Chondrocyte (in vitro differentiated cells): ENCODE data around the gene CLEC2L. TPM values are rescaled to one million over a fixed set of nuclear protein-coding genes. Genes with fewer than 3 reads are reported as not detected.

Experiments
- DNase-seq: peaks from one replicate; pipeline ENCODE4 v3.0.0; 2021; ENCODE audit warnings: mixed read lengths, low spot score
- H3K27ac Mint-ChIP-seq: one replicate; pipeline ENCODE4 v1.8.0; 2021; ENCODE audit warnings: mild to moderate bottlenecking, moderate library complexity, mixed read lengths; ENCODE audit not compliant: unreplicated experiment
- H3K27me3 Mint-ChIP-seq: 2 replicates; pipeline ENCODE4 v1.8.0; 2021; ENCODE audit warnings: low read depth, mixed read lengths
- H3K36me3 Mint-ChIP-seq: 2 replicates; pipeline ENCODE4 v1.8.0; 2021; ENCODE audit warnings: low read depth, mixed read lengths
- H3K4me1 Mint-ChIP-seq: 2 replicates; pipeline ENCODE4 v1.8.0; 2021; ENCODE audit warnings: low read depth, mild to moderate bottlenecking, mixed read lengths
- H3K4me3 Mint-ChIP-seq: one replicate; pipeline ENCODE4 v1.8.0; 2021; ENCODE audit warnings: mild to moderate bottlenecking, moderate library complexity, mixed read lengths; ENCODE audit not compliant: unreplicated experiment
- H3K9me3 Mint-ChIP-seq: 2 replicates; pipeline ENCODE4 v1.8.0; 2021; ENCODE audit warnings: low read depth, mixed read lengths
- CTCF ChIP-seq: fragments of 200-600 bp; sonication (generic); IDR thresholded peaks from 2 replicates; pipeline ENCODE4 v1.5.0; 2021; ENCODE audit warnings: antibody characterized with exemption, mild to moderate bottlenecking, moderate library complexity
- total RNA-seq: library from RNA; stranded (reverse); gene quantifications from 3 replicates; pipeline ENCODE4 v1.2.1, GENCODE V29; 2021

The CLEC2L gene
- total RNA-seq, 1 donor from 2014 or later = not detected

DNA sequence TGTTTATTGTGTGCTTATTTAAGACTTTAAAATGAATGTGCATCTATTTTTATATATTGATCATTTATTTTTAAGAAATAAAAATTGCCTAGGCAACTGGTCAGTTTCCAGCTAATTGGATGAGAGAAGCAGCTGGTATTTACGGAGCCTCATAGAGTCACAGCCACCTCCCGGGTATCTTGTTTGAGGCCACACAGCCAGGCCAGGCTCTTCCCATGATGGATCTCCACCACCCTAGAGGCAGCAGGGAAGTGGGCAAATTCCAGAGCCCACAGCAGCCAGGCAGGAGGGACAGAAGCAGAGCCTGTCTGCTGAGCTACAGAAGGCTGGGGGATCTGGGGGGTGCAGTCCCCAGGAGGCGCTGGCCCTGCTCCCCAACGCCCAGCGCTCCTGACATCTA is 61.6 kb downstream of the CLEC2L start:
- Mint-ChIP-seq H3K9me3 (no peaks in the 10 kb centered on the region), H3K4me3 (no peak overlapping the region), H3K4me1 (no peaks in the 10 kb centered on the region), H3K36me3 (peaks cover 38% of the 10 kb centered on the region), H3K27ac (no peak overlapping the region), H3K27me3 (no peaks in the 10 kb centered on the region)
- TF ChIP-seq CTCF = no peak
- DNase-seq = no peak

GRCh38 chr7:139586286-139586685 is 62.8 kb downstream of the CLEC2L start:
- H3K9me3 Mint-ChIP-seq = no peaks in the 10 kb centered on the region
- TF ChIP-seq CTCF = no peak
- peaks cover 40% of the 10 kb centered on the region for H3K36me3 Mint-ChIP-seq
- H3K4me3 Mint-ChIP-seq = no peak overlapping the region
- H3K4me1 Mint-ChIP-seq = no peaks in the 10 kb centered on the region
- no peaks in the 10 kb centered on the region for H3K27me3 Mint-ChIP-seq
- no peak overlapping the region for H3K27ac Mint-ChIP-seq
- DNase-seq = no peak

GRCh38 chr7:139587535-139587934 is 64.0 kb downstream of the CLEC2L start:
- Mint-ChIP-seq H3K27ac (no peak overlapping the region), H3K9me3 (no peaks in the 10 kb centered on the region), H3K4me1 (no peaks in the 10 kb centered on the region), H3K4me3 (no peak overlapping the region), H3K36me3 (peaks cover 40% of the 10 kb centered on the region), H3K27me3 (no peaks in the 10 kb centered on the region)
- no peak for DNase-seq
- no peak for TF ChIP-seq CTCF

DNA sequence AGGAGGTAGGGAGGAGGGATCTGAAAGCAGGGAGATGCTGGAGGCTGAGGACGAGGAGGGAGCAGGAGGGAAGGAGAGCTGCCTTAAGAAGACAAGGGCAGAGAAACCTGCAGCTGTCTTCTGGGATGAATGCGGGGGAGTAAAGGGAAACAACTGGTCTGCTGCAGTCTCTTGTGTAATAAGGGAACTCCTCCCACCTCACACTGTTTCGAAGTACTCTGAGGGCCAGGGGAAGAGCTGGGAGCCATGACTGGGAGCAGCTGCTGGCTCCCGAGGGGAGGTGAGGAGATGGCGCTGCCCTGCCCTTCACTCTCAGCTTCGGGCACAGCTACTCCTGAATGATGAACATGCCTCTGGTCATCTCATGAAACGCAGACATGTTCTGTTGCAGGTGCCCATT is 65.1 kb downstream of the CLEC2L start:
- Mint-ChIP-seq H3K36me3 (peaks cover 40% of the 10 kb centered on the region), H3K4me1 (no peaks in the 10 kb centered on the region), H3K9me3 (no peaks in the 10 kb centered on the region), H3K27me3 (no peaks in the 10 kb centered on the region), H3K27ac (no peak overlapping the region), H3K4me3 (no peak overlapping the region)
- TF ChIP-seq CTCF = no peak
- DNase-seq = peak; percentile 10

DNA sequence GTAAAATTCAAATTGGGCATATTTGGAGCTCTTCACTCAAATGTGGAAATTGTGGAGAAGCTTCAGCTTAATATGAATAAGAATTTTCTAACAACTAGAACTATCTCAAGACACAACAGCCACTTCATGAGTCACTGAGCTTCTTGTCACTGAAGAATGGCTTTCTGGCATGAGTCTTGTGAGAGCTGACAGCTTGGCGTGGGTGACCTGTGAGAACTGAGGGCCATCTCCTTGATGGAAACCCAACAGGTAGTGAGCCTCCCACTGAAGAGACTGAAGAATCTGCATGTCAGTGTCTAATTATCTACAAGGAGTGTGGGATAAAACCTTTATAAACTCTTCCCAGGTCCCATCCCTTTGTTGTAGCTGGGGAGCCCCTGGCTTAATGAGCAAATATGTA is 66.0 kb downstream of the CLEC2L start:
- H3K27me3 Mint-ChIP-seq = no peaks in the 10 kb centered on the region
- TF ChIP-seq CTCF = no peak
- DNase-seq = no peak
- H3K27ac Mint-ChIP-seq = peak overlapping the region; percentile 12
- H3K4me3 Mint-ChIP-seq = no peak overlapping the region
- H3K9me3 Mint-ChIP-seq = no peaks in the 10 kb centered on the region
- H3K36me3 Mint-ChIP-seq = peaks cover 42% of the 10 kb centered on the region
- H3K4me1 Mint-ChIP-seq = no peaks in the 10 kb centered on the region
